Heart left ventricle (tissue), 13 donors: ENCODE results near the gene EIF2D.

Experiments
- CTCF ChIP-seq, 12 donors: fragments of 200-600 bp; sonication (generic) in 4 of 12; IDR thresholded peaks; one replicate each; pipeline versions ENCODE4 v1.5.0 to v1.8.0; 2018 to 2022; ENCODE audit warnings: antibody characterized with exemption in 12 of 12, mild to moderate bottlenecking in 5 of 12
- POLR2A ChIP-seq, 2 donors: fragments of 450-650 bp; IDR thresholded peaks; one replicate each; pipeline ENCODE4 v1.6.1; 2017; ENCODE audit warnings: antibody characterized with exemption in 2 of 2, mild to moderate bottlenecking in 2 of 2, moderate library complexity in 2 of 2
- donor health status: ischemic (EF 13 %, LVEDD 7.1; RV severe dilation, severe dysfunction).
- donor health status: DM: no; HTN: yes; CAD: no.
- donor health status: DM: no; HTN: no; CAD: no.
- donor health status: ischemic (EF 25% LVEDD 6.9; RV normal size, moderate dysfunction).
- donor health status: ischemic (EF 25% LVEDD 5.7; RV mildly dilated, moderate dysfunction).
- donor health status: ischemic (EF 35%, LVEDD 5.7; RV mildly dilated, moderate dysfunction).
- donor health status: nonischemic (EF 11% LVEDD 7.7; RV severe dilation, severe dysfunction).
- donor health status: DM: yes; HTN: yes; CAD: no.
- donor health status: PGD.
- donor health status: ischemic (EF 29% LVEDD 5.4; RV normal size, mild dysfunction).
- donor health status: nonischemic (EF 23%, LVEDD 6.1; RV moderate dilation, normal function).

- TF ChIP-seq CTCF (IDR thresholded peaks at IDR 0.05): no peak
- TF ChIP-seq POLR2A (IDR thresholded peaks at IDR 0.05): no peak
Observed at GRCh38 chr1:206591696-206592095, 20.6 kb downstream of the EIF2D start.
